HG03354 (cell line): ENCODE data around the gene PLTP.
"Not testable (repeated sequence)": the region's sequence is repeated elsewhere in the genome, so short reads cannot be mapped to it uniquely, and the experiment has no call there.

ENCODE experiments used
- ATAC-seq: cut with Tn5 transposase; IDR thresholded peaks from one replicate; pipeline ENCODE4 v1.9.1; 2021; ENCODE audit warnings: mild to moderate bottlenecking; ENCODE audit not compliant: unreplicated experiment, poor library complexity, severe bottlenecking

Gene PLTP, protein sequence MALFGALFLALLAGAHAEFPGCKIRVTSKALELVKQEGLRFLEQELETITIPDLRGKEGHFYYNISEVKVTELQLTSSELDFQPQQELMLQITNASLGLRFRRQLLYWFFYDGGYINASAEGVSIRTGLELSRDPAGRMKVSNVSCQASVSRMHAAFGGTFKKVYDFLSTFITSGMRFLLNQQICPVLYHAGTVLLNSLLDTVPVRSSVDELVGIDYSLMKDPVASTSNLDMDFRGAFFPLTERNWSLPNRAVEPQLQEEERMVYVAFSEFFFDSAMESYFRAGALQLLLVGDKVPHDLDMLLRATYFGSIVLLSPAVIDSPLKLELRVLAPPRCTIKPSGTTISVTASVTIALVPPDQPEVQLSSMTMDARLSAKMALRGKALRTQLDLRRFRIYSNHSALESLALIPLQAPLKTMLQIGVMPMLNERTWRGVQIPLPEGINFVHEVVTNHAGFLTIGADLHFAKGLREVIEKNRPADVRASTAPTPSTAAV

DNA sequence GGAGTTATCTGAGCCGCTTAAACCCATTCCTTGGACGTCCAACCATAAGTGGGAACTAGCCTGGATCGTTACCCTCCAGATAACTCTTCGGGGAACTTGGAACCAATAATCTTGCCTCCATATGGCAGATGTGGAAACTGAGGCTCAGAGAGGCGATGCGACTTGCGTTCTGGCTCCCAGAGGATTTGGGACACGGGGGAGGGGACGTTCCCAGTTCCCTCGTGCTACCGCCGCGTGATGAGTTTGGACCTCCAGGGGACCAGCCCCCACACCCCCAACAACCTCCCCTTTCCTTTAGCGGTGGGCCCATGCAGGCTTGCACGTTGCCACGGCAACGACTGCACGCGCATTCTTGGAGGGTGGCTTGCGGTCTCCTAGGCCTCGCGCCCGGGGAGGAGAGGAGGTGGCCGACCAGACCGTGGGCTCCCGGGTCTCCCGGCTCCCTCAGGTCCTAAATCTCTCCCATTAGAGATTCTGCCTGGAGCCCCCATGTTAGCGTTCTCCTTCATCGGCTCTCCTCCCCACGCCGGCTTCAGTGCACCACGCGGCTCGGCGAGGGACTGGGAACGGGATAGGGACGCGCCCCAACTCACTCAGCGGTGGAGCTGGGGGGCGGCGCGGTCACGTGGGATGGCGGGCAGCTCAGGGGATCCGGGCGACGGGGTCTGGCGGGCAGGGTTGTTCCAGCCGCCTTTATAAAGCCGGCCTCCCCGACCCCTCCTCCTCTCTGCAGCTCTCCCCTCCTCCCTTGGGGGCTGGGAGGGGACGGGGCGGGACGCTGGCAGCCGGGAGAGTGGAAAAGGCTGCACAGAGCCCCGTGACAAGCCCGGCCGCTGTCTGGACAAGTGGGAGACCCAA is at the start of gene PLTP:
Gene PLTP, minus strand, starts transcription at position 670 of the 858 bp plus-strand sequence. CDS start 703 bp downstream, outside the sequence.
- ATAC-seq = no peak

DNA sequence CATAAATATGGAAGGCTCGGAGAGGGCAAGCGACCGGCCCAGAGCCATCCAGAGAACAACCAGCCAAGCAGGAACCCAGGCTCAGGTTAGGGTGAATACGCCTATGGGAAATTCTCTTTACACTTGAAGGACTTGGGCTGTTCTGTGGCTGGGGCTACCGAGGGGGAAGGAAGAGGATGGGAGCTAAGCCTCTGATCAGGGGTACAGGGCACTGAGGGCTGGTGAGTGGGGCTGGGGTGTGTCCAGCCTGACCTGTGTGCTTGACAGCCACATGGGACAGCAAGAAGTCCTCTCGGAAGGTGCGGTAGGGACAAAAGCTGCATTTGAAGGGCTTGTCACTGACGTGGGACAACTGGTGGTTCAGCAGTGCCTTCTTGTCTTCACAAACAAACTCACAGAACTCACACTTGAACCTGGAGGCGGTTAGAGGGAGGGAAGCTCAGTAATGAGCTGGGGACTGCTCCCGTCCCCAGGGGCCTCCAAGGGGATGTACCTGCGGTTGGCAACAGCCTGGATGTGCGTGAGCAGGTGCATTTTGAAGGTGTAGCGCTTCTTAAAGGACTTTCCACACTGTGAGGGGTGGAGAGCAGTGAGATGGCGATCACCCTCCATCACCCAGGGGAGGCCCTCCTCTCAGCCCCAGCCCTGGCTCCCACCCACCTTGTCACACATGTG is 48.1 kb upstream of the PLTP start:
- no peak for ATAC-seq

DNA sequence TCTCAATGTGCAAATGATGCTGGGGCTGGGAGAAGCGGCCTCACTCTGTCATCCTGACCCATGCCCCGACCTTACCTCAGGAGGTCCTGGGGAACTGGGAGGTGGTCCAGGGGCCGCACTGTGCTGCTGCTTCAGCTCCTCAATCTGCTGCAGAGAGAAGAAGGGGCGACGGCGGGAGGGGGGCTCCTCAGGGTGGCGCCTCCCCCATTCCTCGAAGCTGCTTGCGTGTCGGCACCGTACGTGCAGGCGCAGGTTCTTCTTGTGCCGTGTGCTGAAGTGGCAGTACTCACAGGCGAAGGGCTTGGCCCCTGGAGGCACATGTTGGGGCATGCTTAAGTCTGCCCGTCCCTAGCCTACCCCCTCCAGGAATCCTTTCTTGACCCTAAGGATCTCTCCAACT is 47.2 kb upstream of the PLTP start:
- no peak for ATAC-seq

DNA sequence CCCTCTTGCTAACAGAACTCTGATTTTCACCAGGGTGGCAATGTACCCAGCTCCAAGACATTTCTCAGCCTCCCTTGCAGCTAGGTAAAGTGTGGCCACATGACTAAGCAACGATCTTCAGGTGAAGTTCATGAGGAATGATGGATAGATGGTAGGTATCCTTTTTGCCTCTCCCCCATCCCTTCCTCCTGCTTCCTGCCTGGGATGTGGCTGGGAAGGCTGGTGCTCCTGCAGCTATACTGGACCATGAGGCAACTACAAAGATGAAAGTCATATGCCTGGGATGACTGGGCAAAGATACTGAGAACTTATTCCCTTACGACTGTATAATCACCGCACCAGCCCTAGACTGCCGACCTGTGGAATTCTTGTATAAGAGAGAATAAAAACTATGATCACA is 46.6 kb upstream of the PLTP start:
- no peak for ATAC-seq

DNA sequence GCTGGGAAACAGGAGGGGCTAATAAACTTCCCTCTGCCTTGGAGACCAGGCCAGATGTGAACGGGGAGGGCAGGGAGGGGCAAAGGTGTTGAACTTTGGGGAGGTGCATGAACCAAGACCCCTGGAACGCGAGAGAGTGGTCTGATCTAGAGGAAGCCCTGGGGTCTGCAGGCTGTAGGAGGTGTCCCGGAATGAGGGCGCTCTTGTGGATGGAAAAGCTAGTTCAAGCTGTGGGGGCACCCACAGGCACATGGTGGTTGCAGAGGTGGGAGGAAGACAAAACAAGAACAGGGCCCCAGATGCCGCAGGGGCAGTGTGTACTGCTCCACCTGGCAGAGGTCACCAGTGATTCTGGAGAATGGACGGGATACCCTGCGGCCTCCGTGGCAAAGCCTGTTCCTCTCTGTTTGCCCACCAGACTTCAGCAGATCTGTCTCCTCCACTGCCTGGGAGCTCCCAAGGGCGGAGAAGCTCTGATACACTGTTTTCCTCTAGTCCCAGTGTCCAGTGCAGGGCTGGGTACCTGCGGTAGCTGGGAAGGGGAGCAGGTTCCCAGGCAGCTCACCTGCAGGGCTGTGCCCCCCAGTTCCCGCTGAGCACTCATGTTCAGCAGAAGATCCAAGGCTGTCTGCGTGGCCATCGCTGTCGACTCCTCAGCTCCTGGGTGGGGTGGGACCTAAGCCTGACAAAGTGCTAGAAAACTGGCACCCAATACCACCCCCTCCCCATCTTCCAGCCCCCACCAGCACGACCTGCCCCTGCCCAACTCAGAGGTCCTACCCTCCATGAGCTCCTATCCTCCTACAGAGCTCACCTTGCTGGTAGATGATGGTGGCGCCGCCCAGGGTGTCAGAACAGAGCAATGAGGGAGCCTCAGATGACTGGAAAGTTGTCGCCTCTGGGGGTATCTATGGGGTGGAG is 45.3 kb upstream of the PLTP start:
- ATAC-seq = no peak

DNA sequence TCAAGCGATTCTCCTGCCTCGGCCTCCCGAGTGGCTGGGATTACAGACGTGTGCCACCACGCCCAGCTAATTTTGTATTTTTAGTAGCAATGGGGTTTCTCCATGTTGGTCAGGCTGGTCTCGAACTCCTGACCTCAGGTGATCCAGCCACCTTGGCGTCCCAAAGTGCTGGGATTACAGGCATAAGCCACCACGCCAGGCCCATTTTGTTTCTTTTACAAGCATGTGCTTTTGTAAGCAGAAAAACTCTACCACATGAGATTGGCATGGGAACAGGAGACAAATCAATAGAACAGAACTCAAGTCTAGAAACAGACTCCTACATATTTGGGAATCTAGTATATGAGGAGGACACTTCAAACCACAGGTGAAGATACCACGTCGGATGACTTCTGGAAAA is 44.4 kb upstream of the PLTP start:
- not testable (repeated sequence) for ATAC-seq

DNA sequence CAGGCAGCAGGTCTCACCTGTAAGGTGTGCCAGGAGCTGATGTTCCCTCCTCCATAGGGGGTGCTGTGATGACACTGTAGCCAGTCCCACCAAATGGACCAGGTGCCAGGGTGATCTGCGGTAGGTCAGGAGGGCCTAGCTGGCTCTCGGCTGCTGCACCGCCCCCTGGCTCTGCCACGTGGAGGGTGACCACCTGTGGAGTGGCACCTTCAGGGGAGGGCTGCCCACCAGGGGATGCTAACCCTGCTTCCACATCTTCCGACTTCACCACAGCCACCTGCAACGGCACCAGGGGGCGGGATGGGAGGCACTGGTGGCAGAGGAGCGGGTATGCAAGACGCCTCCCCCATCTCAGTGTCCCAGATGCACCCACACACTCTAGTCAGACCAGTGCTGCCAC is 41.7 kb upstream of the PLTP start:
- no peak for ATAC-seq

DNA sequence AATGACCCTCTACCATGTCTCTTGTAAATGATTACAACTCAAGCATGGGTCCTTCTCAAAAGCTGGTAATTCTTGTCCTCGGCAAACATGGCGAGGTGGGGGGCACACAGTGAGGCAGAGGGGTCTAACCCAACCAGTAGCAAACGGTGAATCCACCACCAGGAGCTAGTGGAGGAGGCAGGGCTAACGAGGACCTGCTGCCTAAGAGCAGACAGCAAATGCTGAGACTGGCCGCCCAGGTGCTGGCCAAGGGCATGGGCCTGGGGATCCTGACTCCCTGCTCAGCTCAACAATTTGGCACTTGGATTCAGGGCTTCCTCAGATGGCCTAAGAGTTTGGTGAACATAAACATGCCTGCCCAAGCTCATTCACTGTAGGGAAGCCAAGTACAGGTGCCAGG is 40.9 kb upstream of the PLTP start:
- ATAC-seq = no peak

DNA sequence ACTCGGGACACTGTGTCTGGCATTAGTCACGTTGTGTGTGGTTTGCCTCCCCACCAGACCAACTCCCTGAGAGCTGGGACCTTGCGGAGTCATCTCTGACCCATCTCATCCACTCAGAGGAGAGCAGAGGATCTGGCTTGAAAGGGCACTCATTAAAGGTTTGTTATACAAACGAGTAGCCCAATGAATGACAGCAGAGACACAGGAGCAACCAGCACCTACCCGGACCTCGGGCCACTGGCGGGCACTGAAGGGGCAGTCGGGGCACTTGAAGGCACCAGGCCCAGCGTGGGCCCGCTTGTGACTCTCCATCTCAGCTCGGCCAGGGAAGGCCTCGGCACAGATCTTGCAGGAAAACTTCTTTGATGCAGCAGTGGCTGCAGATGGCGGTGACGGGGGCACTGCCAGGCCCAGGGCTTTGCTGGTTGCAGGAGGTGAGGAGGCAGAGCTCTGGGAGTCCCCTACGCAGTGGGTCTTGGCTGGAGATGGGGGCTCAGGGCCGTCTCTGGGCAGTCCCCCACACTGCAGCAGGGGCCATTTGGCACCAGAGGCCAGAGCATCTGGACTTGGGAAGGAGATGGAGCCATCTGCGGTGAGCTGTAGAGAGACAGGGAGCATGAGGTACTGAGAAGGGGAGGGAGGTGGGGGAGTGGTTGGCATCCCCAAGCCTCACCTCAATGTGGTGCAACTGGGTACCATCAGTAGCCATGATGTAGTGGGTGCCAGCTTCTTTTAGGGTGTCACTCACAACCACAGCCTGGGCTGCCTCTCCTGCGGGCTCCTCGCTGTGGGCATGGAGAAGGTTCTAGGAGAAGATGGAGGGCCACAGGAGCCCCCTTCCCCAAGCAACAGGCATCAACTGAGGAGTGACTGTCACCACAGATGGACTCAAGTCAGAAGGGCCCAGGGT is 40.2 kb upstream of the PLTP start:
- ATAC-seq = no peak

DNA sequence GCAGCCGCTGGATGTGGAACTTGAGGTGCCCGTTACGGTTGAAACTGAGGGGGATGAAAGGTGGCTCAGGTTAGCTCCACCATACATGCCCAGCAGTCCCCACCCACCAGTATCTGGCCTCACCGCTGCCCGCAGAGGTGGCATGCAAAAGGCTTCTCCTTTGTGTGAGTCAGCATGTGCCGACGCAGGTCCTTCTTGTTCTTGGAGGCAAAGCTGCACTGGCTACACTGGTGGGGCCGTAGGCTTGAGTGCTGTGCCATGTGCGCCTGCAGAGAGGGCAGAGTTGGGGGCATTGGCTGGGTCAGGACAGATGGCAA is 38.3 kb upstream of the PLTP start:
- no peak for ATAC-seq

DNA sequence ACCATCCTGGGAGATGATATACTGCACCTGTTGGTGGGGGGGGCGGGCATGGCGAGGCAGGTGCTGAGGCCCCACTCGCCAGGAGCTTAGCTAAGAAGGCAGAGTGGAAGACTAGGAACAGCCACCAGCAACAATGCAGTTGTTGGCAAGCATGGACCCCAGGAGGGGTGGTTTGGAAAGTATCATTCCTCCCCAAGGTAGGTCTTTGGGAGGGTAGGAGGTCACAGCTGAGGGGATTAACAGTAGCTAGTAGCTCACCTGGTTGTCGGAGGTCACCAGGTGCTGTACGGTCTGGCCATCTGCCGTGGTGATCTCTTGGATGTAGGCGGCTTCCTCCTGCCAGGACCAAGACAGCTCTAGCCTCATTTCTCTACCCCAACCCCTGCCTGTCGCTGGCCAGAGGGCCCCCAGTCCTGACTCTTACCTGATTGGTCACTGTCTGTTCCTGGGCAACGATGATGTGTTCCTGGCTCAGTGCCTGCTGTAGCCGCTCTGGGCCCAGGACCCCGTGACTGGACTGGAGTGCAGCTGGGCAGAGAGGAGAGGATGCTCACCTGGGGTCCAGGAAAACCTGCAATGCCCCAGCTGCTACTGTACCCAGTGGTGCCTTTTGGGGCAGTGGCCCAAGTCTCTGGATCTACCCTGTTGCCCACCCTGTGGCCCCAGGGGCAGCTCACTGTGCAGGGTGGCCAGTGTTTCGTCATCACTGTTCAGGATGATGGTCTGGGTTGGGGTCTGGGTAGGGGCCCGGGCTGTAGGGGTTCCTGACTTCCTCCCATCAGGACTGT is 37.8 kb upstream of the PLTP start:
- ATAC-seq = no peak

DNA sequence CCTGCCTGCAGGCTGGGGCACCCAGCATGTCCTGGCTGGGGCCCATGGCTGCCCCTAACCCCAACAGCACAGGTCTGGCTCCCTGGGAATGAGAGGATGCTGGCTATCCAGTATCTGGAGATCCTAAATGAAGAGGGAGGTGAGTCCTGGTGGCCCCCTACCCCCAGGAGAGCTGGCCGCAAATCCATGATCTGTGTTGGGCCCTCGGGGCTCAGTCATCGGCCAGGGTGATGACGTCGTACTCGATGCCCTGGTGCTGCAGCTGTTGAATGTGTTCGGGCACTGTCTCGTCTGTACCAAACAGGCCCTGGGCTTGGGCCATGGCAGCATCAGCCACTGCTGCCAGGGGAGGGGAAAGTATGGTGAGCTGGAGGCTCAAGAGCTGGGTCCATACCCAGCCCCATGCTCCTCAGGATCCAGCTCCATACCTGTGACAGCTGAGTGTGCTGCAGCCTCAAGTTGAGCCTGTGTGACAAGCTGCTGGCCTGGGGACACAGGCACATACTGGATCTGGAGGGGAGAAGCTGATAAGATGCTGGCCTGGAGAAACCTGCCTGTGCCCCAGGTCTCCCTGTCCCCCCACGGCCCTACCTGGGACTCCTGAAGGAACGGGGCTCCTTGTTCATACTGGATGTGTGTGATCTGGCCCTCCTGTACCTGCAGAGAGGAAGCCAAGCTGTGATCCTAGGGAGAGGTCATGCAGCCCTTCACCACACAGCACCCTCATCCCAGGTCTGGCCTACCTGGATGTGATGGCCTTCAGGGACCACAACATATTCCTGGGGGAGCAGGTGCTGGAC is 37.0 kb upstream of the PLTP start:
- no peak for ATAC-seq

DNA sequence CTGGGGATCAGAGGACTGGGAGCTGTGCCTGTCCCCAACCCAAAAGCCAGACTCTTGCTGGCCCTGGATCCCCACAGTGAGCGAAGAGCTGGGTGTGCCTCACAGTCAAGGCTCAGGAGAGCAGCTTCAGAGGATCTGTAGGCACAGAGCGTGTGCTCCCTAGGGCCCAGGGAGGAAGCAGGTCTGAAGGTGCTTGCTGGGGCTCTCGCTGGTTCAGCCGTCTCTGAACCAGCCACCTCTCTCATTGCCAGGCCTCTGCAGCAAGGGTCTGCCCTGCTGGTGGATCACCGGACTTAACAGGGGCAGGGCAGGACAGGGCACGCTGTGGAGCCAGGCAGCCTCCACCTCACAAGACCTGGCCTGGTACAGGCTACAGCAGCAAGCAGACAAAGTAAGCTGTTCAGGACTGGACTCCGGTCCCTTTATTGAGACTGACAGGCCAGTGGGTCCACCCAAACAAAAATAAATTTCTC is 36.3 kb upstream of the PLTP start:
- no peak for ATAC-seq

DNA sequence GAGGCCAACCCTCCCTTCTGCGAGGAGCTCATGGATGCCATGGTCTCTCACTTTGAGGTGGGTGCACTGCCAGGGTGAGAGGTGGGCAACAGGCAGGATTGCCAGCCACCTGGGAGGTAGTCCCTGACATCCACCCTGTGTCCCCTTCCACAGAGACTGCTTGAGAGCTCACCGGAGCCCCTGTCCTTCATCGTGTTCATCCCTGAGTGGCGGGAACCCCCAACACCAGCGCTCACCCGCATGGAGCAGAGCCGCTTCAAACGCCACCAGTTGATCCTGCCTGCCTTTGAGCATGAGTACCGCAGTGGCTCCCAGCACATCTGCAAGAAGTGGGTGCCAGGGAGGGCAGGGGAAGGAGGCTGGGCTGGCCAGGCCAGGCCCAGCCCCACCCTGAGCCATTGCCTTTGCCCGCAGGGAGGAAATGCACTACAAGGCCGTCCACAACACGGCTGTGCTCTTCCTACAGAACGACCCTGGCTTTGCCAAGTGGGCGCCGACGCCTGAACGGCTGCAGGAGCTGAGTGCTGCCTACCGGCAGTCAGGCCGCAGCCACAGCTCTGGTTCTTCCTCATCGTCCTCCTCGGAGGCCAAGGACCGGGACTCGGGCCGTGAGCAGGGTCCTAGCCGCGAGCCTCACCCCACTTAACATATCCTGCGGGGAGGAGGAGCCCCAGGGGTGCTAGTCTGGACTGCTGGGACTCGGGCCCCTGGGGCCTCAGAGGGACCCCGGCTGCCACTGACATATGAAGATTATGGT is 35.3 kb upstream of the PLTP start:
- ATAC-seq = no peak

DNA sequence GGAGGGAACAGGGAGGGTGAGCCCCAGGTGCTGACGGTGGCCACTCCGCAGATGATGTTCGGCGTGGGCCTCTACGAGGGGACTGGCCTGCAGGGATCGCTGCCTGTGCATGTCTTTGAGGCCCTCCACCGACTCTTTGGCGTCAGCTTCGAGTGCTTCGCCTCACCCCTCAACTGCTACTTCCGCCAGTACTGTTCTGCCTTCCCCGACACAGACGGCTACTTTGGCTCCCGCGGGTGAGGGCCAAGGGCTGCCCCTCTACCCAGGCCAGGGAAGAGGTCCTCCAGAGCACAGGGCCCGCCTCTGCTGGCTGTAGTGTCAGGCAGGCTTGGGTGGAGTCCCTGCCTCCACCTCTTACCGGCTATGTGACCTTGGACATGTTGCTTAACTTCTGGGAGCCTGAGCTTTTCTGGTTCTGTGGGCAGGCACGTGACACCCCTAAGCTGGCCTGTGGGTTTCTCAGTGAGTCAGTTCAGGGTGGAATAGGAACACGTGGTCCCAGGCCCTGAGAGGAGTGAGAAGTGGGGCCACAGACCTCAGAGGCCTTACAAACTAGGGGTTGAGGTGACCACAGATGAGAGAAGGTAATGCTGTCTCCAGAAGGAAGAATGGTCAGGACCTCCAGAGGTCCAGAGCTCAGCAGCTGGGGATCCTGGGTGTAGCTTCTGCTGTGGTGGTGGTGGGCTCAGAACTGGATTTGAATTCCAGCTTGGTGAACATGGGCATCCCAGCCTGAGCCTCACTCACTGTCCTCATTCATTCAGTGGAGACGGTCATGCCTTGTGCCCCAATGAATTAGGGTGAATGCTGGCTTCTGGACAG is 34.4 kb upstream of the PLTP start:
- no peak for ATAC-seq
